ENCODE data around the gene UVSSA. TPM values are rescaled to one million over a fixed set of nuclear protein-coding genes. Genes with fewer than 3 reads are reported as not detected.
"Not testable (repeated sequence)": the region's sequence is repeated elsewhere in the genome, so short reads cannot be mapped to it uniquely, and the experiment has no call there.

The UVSSA gene
- total RNA-seq, 2 experiments from 2014 or later: 22.2 to 22.3 TPM

DNA sequence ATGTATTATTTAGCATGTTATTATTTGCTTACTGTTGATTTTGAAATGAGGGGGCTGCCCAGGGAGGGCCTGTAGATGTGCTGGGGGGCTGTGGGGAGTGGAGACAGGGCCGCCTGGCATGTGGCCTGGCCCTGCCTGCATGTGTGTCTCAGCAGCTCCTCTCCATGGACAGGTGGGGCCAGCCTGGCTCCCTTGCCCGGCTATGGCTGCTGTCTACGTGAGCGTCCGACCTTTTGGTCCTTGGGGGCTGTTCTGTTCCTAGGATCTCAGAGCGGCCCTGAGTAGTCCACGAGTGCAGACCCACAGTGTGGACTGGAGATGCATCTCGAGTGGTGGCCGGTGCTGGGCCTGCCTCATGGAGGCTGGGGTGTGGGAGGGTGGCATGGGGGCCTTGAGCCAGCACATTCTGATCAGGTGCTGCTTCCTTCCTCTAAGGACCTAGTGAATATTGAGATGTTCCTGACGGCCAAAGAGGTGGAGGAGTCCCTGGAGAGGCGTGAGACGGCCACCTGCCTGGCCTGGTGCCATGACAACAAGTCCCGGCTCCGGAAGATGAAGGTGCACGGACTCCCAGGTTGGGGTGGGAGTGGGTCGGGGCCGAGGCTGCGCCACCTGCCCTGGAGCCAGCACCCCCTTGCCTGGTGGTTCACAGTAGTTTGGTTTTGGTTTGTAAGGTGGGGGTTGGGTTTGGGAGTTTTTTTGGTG lies 24.9 kb upstream of the UVSSA start:
- peaks cover 4% of the 10 kb centered on the region for H3K4me1 Mint-ChIP-seq
- DNase-seq: no peak
- CTCF ChIA-PET: no interaction called here

DNA sequence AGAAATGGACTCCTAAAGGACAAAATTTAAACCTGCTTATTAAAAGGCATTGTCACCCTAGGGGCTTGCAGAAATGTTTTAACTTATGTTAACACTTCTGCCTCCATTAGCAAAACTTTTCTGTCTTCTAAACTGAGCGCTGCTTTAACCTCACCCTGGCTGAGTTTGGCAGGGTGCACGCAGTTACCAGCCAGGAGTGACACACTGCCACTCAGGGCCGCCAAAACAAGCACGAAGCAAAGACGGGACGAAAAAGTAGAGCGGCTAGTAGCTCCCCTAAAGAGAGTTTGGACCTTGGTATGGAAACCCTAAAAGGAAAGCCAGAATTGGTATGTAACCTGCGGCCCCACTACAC lies 23.8 kb upstream of the UVSSA start:
- no peak overlapping the region for H3K27ac Mint-ChIP-seq
- peaks cover 29% of the 10 kb centered on the region for H3K36me3 Mint-ChIP-seq (ENCODE audit: low read depth)
- H3K4me1 Mint-ChIP-seq: peaks cover under 1% of the 10 kb centered on the region
- H3K4me3 Mint-ChIP-seq: no peak overlapping the region
- no peaks in the 10 kb centered on the region for H3K9me3 Mint-ChIP-seq
- ChIA-PET CTCF (no interaction called here), POLR2A (no interaction called here)
- H3K27me3 Mint-ChIP-seq: no peaks in the 10 kb centered on the region
- DNase-seq: no peak

More for the DNA sequence above, 24.9 kb upstream of the UVSSA start:
- H3K27me3 Mint-ChIP-seq: no peaks in the 10 kb centered on the region
- POLR2A ChIA-PET: no interaction called here
- H3K9me3 Mint-ChIP-seq: no peaks in the 10 kb centered on the region
- no peak overlapping the region for H3K4me3 Mint-ChIP-seq
- peaks cover 32% of the 10 kb centered on the region for H3K36me3 Mint-ChIP-seq (ENCODE audit: low read depth)
- H3K27ac Mint-ChIP-seq: no peak overlapping the region

DNA sequence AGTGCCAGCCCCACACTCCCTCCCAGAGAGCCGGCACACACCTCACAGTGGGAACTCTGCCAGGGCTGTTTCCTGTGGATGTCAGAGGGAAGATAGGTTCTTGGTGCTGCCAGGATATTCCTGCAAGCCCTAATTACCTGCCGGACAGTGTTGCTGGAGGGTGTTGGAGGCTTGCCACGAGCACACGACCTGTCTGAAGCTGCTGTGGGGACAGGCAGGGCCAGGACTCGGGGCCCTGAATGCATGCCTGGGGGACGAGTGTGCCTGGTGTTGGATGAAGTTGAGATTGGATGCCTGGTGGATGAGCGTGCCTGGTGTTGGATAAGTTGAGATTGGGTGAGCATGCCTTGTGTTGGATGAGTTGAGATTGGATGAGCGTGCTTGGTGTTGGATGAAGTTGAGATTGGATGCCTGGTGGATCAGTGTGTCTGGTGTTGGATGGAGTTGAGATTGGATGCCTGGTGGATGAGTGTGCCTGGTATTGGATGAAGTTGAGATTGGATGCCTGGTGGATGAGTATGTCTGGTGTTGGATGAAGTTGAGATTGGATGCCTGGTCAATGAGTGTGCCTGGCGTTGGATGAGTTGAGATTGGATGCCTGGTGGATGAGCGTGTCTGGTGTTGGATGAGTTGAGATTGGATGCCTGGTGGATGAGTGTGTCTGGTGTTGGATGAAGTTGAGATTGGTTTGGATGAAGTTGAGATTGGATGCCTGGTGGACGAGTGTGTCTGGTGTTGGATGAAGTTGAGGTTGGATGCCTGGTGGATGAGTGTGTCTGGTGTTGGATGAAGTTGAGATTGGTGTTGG lies 23.2 kb upstream of the UVSSA start:
- no peak for DNase-seq
- Mint-ChIP-seq H3K4me1 (peaks cover under 1% of the 10 kb centered on the region), H3K4me3 (no peak overlapping the region), H3K36me3 (ENCODE audit: low read depth) (peaks cover 25% of the 10 kb centered on the region), H3K9me3 (no peaks in the 10 kb centered on the region), H3K27ac (no peak overlapping the region), H3K27me3 (no peaks in the 10 kb centered on the region)
- POLR2A ChIA-PET: no interaction called here
- CTCF ChIA-PET: no interaction called here

DNA sequence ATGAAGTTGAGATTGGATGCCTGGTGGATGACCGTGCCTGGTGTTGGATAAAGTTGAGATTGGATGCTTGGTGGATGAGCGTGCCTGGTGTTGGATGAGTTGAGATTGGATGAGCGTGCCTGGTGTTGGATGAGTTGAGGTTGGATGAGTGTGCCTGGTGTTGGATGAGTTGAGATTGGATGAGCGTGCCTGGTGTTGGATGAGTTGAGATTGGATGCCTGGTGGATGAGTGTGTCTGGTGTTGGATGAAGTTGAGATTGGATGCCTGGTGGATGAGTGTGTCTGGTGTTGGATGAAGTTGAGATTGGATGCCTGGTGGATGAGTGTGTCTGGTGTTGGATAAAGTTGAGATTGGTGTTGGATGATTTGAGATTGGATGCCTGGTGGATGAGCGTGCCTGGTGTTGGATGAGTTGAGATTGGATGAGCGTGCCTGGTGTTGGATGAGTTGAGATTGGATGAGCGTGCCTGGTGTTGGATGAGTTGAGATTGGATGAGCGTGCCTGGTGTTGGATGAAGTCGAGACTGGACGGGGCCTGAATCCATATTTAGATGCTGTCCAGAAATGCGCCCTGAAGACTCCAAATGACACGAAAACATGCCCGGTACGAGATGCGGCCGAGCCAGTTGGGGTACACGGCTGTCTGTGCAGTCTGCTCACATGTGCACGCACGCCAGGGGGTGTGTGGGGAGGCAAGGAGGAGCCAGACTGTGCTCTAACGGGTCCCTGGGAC lies 22.4 kb upstream of the UVSSA start:
- H3K9me3 Mint-ChIP-seq, DNase-seq, H3K27me3 Mint-ChIP-seq, H3K4me3 Mint-ChIP-seq, H3K27ac Mint-ChIP-seq, POLR2A ChIA-PET, H3K4me1 Mint-ChIP-seq, CTCF ChIA-PET: not testable (repeated sequence)
- H3K36me3 Mint-ChIP-seq (ENCODE audit: low read depth): peaks cover 30% of the 10 kb centered on the region

DNA sequence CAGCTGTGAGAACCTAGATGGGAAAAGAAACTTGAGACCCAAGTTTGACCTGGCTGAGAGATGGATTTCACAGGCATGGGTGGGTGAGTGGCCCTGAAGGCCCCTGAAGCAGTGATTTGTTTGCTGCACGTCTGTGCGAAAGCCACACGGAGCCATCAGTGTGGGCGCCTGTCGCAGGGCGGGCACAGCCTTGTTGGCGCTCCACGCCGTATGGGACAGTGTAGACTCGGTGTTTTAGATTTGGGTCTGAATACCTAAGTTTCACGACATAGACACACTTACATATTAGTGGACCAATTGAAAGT lies 21.9 kb upstream of the UVSSA start:
- CTCF ChIA-PET: no interaction called here

DNA sequence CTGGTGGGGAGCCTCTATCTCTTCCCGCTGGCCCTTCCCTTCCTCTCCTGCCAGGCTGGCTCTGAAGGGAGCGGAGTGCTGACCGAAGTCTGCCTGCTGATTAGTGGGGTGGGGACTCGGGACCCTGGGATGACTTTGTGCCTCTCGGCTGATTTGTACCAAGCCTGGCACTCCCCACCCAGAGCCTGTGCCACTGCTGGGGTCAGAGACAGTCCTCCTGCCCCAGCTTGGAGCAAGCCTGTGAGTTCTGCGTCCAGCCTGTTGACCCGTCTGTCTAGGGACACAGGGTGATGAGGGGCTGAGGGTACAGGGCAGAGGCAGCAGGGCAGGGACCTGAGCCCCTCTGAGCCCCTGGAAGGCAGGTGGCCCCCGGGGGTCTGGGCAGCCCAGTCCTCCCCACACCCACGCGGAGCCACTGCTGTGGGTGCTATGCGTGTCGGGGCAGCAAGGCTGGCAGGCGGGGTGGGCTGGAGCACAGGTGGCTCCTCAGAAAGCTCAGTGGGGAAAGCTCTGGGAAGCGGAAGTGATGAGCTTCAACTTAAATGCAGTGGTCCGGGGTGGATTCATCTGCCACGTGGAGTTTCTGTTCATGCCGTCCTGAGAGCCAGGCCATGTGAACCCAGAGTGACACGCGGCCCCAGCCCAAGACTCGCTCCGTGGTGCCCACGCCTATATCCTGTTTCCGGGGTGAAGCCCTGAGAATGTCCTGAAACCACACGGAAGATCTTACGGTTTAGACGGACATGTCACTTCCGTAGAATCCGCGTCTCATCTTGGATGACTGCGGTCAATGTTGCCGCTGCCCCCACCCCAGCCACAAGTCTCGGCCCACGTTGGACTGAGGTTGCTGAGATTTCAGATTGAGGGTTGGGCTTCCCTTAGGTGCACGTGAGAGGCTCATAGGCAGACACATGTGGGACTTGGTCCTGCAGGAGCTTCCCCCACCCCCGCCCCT lies 21.1 kb upstream of the UVSSA start:
- H3K9me3 Mint-ChIP-seq: no peaks in the 10 kb centered on the region
- no peak overlapping the region for H3K27ac Mint-ChIP-seq
- ChIA-PET CTCF (no interaction called here), POLR2A (interaction anchor here (0.6 kb wide), 1 partner anchor 253 kb away, joined by 4 read pairs; no protein-coding TSS in a partner anchor)
- peaks cover 22% of the 10 kb centered on the region for H3K4me1 Mint-ChIP-seq
- no peak for DNase-seq
- no peak overlapping the region for H3K4me3 Mint-ChIP-seq
- peaks cover 31% of the 10 kb centered on the region for H3K36me3 Mint-ChIP-seq (ENCODE audit: low read depth)
- H3K27me3 Mint-ChIP-seq: no peaks in the 10 kb centered on the region

More for the DNA sequence above, 21.9 kb upstream of the UVSSA start:
- no peaks in the 10 kb centered on the region for H3K9me3 Mint-ChIP-seq
- H3K27me3 Mint-ChIP-seq: no peaks in the 10 kb centered on the region
- H3K4me1 Mint-ChIP-seq: peaks cover 13% of the 10 kb centered on the region
- no peak overlapping the region for H3K4me3 Mint-ChIP-seq
- no peak overlapping the region for H3K27ac Mint-ChIP-seq
- POLR2A ChIA-PET: no interaction called here
- no peak for DNase-seq
- peaks cover 27% of the 10 kb centered on the region for H3K36me3 Mint-ChIP-seq (ENCODE audit: low read depth)

DNA sequence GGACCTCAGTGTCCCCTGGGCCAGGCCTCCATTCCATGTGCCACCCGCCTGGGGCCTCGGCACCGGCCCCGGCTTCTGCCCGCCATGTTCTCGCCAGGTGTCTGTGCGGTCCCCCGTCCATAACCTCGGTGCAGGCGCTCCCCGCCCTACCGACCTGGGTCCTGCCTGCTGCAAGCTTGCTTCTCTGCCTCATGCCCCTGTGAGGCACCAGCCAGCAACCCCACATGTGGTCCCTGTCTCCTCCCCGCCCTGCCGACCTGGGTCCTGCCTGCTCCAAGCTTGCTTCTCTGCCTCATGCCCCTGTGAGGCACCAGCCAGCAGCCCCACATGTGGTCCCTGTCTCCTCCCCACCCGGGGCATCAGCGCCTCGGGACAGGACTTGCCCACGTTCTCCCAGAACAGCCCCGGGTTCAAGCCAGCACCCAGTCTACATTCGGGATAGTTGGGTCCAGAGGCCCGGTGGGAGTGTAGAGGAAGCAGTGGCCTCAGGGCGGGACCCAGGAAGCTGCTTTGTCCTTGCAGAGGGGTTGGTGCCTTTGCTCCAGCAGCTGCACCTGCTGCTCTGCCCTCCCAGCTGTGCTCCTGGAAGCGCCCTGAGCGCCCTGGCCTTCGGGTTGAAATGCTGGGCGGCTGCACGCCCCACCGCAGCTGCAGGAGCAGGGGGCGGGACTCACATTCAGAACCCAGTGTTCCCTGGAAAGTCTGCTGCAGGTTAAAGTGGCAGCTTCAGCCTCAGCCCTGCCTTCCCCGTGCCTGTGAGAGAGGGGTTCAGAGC lies 20.1 kb upstream of the UVSSA start:
- POLR2A ChIA-PET: interaction anchor here (0.6 kb wide), 1 partner anchor 254 kb away, joined by 4 read pairs; no protein-coding TSS in a partner anchor
- CTCF ChIA-PET: no interaction called here
- Mint-ChIP-seq H3K9me3 (no peaks in the 10 kb centered on the region), H3K27ac (no peak overlapping the region), H3K4me1 (peaks cover 30% of the 10 kb centered on the region), H3K4me3 (no peak overlapping the region), H3K27me3 (no peaks in the 10 kb centered on the region), H3K36me3 (ENCODE audit: low read depth) (peaks cover 32% of the 10 kb centered on the region)
- DNase-seq: no peak

DNA sequence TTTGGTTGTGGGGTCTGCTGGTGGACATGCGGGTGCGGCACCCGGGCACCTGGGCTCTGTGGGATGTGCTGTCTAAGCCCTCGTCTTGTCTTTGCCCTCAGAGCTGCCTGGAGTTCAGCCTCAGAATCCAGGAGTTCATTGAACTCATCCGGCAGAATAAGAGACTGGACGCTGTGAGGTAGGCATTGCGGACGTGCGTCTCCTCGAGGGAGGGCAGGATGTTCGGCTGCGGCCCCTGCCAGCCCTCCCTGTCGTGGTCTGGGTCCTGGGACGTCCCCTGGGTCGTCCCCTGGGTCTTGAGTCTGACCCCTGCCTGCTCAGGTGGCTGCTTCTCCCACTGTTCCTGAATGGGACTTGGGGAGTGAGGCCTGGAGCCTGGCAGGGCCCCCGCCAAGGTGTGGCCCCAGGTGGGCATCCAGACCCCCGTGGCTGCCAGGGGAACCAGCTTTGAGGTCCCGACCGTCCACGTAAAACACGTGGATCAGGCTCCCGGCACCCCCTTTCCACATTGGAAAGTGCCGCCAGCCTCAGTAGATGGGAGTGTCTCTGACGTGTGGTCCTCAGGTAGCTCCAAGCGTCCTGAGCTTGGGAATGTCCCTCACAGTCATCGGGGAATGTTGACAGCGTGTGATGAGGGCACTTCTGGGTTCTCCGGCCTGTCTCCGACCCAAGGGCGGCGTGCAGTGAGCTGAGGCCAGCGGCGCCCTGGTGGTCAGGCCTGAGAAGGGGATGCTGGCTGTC lies 19.3 kb upstream of the UVSSA start:
- POLR2A ChIA-PET: no interaction called here
- peaks cover 32% of the 10 kb centered on the region for H3K4me1 Mint-ChIP-seq
- H3K9me3 Mint-ChIP-seq: no peaks in the 10 kb centered on the region
- H3K4me3 Mint-ChIP-seq: no peak overlapping the region
- no peak for DNase-seq
- H3K27me3 Mint-ChIP-seq: no peaks in the 10 kb centered on the region
- no peak overlapping the region for H3K27ac Mint-ChIP-seq
- CTCF ChIA-PET: no interaction called here
- H3K36me3 Mint-ChIP-seq (ENCODE audit: low read depth): peaks cover 31% of the 10 kb centered on the region

DNA sequence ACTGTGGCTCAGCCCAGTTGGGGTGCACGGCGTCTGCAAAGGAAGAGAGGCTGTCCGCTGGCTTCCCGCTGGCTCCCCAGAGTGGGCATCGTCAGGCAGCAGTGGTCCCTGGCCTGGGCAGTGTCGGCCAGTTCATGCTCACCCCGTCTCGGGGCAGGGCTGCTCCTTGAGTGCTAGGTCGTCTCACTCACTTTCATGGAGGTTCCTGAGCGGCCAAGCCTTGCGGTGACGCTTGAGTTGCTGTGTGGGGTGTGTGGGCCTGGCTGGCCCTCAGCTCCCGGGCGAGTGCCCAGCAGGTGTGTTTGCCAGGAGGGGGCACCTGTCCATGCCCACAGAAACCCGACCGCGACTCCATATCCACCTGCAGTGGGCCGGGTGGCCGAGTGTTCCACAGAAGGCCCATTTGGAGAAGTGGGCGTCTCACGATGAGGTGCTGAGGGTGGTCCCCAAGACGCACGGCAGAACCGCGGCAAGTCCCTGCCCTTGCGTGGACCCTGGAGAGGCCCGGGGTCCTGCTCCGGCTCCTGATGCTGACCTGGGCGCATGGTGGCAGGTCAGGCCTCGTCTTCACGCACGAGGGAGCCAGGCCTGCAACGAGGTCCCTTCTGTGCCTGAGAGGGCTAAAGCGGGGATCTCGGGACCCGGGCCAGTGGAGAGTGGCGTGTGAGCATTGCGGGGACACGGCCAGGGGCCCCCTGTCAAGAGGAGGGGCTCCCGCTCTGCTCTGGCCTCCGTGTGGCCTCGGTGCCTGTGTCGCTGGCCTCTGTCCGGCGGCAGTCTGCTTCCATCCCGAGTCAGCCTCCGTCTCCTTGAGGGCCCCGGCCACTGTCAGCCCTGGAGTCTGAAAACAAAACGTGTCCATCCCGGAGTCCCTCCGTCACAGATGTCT lies 18.5 kb upstream of the UVSSA start:
- POLR2A ChIA-PET: interaction anchor here (2.6 kb wide), 2 partner anchors 18 kb away, joined by 18 to 40 read pairs; partner anchors contain the start of gene UVSSA
- Mint-ChIP-seq H3K27me3 (no peaks in the 10 kb centered on the region), H3K27ac (no peak overlapping the region), H3K9me3 (no peaks in the 10 kb centered on the region), H3K36me3 (ENCODE audit: low read depth) (peaks cover 31% of the 10 kb centered on the region), H3K4me1 (peaks cover 32% of the 10 kb centered on the region), H3K4me3 (no peak overlapping the region)
- DNase-seq: no peak
- CTCF ChIA-PET: interaction anchor here (2.2 to 2.6 kb wide), 3 partner anchors 19 to 61 kb away, joined by 6 to 18 read pairs (median 8); partner anchors contain the start of gene UVSSA

DNA sequence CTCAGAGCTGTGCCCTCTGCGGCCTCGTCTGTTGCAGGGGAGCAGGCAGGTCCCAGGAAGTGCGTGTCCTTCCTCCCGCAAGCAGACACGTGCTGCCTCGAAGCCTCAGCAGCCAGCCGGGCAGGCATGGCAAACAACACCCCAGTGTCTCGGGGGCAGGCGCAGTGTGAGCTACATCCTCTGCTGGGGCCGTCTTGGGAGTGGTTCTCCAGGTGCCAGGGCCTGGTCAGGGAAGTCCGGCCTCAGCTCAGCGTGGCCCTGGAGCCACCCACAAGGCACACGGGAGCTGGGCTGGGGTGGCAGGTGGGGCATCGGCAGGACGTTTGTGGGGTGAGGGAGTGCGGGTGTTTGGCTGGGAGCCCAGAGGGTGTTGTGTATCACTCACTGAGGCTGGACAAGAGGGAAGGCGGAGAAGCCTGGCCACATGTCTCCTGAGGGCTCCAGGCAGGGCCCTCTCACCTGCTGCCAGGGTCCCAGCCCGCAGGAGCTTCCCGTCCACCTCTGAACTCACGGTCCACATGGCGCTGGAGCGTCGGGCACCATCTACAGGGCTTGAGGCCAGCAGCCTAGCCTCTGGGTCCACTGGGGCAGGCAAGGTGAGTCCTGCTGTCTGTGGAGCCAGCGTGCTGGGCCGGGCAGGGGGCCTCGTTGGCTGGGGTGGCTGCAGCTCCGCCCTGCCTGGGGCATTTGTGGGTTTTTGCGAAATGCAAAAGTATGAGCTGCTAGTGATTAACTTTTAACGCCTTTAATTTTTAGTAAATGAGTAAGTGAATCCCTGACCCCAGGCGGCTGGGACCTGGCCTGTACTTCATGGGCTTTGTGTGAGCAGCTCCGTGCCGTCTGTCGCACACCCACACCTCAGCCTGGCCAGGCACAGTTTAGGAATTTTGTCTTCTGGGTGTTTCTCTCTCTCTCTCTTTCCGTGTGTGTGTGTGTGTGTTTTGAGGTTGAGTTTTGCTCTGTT lies 17.3 kb upstream of the UVSSA start:
- Mint-ChIP-seq H3K4me3 (peak overlapping the region; percentile 40), H3K4me1 (peaks cover 36% of the 10 kb centered on the region), H3K9me3 (no peaks in the 10 kb centered on the region), H3K27me3 (no peaks in the 10 kb centered on the region), H3K27ac (peak overlapping the region; percentile 85), H3K36me3 (ENCODE audit: low read depth) (peaks cover 37% of the 10 kb centered on the region)
- ChIA-PET CTCF (interaction anchor here (0.8 to 2.6 kb wide), 4 partner anchors 17 to 62 kb away, joined by 3 to 18 read pairs (median 7); partner anchors contain the start of gene UVSSA), POLR2A (interaction anchor here (1.2 to 2.9 kb wide), 9 partner anchors 10 to 146 kb away, joined by 3 to 40 read pairs (median 5); partner anchors contain the start of genes CTBP1, MAEA and UVSSA)
- no peak for DNase-seq

All from activated CD4-positive, alpha-beta memory T cell treated with anti-CD3 and anti-CD28 coated beads, Interleukin-2, amount 10 ng/mL, durations not matched to agents 7 days and 5 days (primary cell).